ENCODE measurements around the gene TMEM190. TPM values are rescaled to one million over a fixed set of nuclear protein-coding genes. Genes with fewer than 3 reads are reported as not detected.

Gene TMEM190
- total RNA-seq = not detected in 2 replicates

DNA sequence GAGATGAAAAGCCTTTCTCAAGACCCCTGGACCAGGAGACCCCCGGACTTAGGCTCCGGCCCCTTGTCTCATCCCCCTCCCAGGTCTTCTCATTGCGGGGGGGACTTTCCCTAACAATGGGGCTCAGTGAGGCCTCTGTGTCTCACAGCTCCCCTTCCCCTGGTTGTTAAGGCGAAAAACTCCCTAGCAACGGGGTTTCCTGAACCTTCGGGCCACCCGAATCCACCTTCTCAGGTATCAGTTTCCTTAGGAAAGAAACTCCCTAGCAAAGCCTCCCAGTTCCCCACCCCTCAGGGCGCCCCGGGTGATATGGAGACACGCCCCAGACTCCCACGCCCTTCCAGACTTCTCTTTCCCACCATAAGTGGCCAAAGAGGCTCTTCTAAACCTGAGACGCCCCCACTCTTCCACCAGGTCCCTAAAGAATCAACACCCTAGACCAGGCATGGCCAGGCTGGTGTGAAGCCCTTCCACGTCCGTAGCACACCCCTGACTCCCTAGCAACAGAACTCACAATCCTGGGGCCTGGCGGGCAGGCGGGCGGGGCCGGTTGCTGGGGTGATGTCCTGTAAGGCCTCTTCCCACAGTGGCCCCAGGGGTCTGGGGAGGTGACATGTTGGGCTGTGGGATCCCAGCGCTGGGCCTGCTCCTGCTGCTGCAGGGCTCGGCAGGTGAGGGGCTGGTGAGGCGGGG, at the start of gene TMEM190:
Gene TMEM190, plus strand, starts transcription at position 586 of the 693 bp plus-strand sequence. Its CDS starts 28 bp downstream, at position 614.

DNA sequence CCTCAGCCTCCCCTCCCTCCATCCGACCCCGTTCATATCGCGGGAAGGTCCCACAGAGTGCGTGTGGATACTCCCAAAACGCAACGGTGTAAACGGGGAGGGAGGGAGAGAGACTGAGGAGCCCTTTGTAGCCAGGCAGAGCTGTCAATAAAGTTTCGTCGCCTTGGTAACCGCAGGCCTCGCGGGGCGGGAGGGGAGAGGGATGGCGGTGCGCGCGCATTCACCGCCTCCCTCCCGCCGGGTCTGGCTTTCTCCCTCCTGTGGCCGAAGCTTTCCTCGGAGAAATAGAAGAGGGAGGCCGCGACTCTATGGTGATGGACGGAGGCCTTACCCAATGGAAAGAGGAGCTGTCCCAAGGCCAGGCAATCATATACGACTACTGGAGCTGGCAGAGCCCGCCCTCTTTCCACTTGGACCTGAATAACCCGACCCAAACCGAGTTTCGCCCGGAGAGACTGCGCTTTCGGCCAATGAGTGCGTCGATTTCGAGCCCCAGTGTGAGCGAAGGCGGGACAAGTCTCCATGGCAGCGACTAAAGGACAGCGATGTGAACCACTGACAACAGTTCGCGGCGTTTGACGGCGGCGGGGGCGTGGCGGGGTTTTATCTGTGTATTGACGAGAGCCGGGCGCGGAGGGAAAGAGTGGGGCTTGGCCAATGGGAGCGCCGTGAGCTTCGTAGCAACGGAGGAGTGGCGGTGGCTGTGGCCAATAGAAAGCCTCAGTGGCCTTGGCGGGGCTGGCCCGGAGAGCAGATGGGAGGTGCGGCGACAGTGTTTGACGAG, 37.3 kb upstream of the TMEM190 start, which contains the start of gene KMT5C:
Gene KMT5C, plus strand, starts transcription at position 772 of the 784 bp plus-strand sequence. CDS start 2,061 bp downstream, outside the sequence.

DNA sequence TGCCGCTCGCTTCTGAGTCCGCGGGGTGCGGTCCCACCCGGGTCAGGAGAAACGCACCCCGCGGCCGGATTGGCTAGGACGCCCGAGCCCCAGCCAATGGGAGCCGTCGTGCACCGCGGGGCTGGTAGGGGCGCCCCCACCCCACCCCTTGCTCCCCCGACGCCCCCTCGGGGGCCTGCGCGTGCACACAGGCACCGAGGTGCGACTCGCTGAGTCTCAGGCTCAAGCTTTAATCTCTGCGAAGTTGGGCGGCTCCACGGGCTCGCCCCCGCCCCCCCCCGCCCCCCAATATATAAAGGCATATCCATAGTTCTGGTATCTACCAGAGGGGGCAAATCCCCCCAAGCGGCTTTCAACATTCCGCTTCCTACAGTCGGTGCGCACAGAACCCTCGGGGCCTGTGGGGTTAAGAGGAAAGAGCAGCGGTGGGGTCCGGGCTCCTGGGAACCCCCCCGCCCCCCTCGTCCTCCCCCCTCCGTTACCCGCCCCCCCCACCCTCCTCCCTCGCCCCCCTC, 21.9 kb upstream of the TMEM190 start, which contains the start of gene COX6B2:
Gene COX6B2, minus strand, starts transcription at position 22 of the 515 bp plus-strand sequence. CDS start 198 bp downstream, outside the sequence.

DNA sequence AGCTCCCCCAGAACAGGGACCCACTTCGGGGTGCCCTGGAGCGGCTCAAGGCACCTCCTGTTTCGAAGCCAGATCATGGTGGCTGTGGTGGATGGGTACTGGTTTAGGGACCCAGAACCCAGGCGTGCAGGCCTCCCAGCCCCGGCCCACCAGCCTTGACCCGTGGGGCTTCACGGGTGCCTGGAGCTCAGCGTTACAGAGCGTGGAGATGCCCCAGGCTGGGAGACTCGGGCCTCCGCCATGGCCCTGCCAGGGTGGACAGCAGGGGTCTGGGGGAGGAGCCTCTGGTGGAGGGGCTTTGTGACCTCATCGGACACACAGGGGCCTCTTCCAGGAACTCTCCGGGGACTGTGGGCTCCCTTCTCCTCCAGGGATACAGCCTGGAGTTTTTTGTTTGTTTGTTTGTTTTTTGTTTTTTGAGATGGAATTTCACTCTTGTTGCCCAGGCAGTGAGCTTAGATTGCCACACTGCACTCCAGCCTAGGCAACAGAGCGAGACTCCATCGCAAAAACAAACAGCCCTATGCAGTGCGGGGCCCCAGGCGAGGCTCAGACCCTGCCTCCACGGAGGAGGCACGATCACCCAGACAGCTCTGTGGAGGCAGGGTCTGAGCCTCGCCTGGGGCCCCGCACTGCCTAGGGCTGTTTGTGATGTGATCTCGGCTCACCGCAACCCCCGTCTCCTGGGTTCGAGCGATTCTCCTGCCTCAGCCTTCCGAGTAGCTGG, 13.5 kb upstream of the TMEM190 start, which contains the start of gene GARIN5B:
Gene GARIN5B, minus strand, starts transcription at position 271 of the 727 bp plus-strand sequence. Its CDS starts 194 bp downstream, at position 77.

DNA sequence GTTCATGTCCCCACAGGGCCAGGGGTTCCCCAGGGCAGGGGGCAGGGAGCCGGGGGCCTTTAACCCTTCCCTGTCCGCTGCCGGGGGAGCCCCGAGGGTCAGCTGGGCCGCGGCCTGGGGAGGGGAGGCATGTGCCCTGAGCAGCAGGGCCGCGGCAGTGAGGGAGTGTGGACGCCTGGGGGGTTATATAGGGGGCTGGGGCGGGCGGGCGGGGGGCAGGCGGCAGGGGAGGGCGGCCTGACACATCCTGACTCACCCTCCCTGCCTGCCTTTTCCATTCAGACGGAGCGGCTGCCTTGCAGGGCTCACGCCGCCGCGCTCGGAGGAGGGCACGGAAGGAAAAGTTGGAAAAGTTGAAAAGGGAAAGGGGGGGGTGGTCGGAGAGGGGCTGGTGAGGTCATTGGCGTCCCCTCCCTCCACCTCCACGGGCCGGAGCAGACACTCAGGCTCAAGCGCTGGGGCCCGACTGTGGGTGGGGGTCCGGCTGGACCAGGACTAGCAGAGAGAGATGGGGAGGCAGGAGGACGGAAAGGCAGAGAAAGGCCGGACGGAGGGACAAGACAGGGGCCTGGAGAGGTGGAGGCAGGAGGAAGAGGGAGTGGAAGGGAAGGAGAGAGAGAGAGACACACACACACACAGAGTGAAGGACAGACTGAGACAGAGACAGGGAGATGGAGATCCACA, 6.2 kb upstream of the TMEM190 start, which contains the start of gene IL11:
Gene IL11, minus strand, starts transcription at position 159 of the 684 bp plus-strand sequence. Its CDS starts 153 bp downstream, at position 6.

DNA sequence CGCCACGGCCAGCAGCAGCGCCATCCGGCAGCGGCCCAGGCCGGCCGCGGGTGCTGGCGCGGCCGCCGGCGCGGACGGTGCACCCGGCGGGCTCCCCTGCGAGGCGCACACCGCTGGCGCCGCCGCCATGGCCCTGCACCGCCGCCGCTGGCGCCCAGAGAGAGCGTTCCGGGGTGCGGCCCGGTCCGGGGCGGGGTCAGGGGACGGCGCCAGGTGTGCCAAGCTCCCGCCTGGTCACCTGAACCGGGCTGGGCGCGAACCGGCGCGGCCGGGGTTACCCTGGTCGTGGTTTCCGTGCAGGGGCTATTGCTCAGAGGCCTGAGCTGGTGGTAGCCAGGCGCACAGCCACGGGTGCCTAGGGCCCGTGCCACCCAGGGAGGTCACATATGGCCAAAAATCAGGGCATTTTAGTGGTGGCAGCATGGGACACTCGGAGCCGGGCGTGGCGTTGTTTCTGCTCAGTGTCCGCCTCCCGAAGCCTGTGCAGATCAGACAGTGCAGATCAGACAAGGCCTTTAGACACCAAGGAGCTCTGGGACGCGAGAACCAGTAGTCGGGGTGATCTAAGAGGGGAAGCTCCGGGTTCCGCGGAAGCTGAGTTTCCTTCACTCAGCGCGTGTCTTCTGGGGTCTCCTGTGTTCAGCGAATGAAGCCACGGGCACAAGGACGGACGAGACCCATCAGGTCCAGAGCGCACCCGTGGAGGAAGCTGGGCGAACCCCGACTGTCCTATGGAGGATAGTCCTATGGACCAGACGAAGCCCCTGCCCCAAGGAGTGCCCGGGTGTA, 7.7 kb downstream of the TMEM190 start, which contains the start of gene TMEM238:
Gene TMEM238, minus strand, starts transcription at position 162 of the 789 bp plus-strand sequence. Its CDS starts 33 bp downstream, at position 129.

DNA sequence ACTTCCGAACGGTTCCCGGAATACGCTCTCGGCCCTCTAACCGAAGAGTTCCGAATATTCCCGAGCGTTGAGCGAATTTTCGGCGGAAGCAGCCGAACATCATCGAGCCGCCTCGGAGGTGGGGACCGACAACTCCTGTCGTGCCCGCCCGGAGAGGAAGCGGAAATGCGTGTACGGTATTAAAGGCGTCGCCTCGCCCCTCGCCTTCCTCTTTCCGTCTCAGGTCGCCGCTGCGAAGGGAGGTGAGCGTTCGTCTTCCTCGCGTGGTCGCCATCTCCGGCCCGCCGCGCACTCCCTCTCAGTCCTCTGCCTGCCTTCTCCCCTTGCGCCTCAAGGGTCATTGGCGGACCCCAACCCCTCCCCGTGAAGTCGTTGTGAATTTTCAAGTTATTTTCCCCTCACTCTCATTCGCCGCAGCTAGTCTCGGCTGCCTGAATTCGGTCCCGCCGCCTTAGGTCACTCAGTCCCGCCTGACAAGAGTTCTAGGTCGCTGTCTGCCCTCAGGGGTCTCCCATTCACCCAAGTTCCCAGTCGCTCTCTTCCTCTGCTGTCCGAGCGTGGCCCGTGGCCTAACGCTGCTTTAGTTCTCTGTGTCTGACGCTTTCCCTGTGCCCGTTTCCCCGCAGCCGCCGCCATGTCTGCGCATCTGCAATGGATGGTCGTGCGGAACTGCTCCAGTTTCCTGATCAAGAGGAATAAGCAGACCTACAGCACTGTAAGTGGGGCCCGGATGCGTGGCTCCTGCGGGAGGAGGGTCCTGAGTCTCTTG, 9.3 kb downstream of the TMEM190 start, which contains the start of gene RPL28:
Gene RPL28, plus strand, starts transcription at position 209 of the 769 bp plus-strand sequence. Its CDS starts 426 bp downstream, at position 635.

DNA sequence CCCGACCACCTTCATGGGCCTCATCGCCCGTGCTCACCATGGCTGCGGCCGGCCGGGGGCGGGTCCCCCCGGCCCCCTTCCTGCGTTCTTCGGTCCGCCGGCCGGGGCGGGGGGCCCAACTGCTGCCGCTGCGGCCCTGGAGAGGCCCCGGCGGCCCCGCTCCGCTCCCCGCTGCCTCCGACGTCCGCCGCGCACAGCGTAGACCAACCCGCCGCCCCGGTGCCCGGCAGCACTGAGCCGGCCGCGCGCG, 30.8 kb downstream of the TMEM190 start, which contains the start of gene UBE2S:
Gene UBE2S, minus strand, starts transcription at position 239 of the 250 bp plus-strand sequence. Its CDS starts 199 bp downstream, at position 40.

Other genes starting within 250 kb of the TMEM190 start
- not detected in 2 replicates for gene TNNT1, start 227.6 kb upstream of the TMEM190 start, total RNA-seq
- not detected in 2 replicates for gene TNNI3, start 219.1 kb upstream of the TMEM190 start, total RNA-seq
- gene DNAAF3, start 210.2 kb upstream of the TMEM190 start, total RNA-seq = 0.33 and 0.38 TPM in 2 replicates
- not detected in 2 replicates for gene SYT5, start 196.5 kb upstream of the TMEM190 start, total RNA-seq
- gene PTPRH, start 167.3 kb upstream of the TMEM190 start, total RNA-seq = 0.48 and 0.65 TPM in 2 replicates
- 2.0 and 2.4 TPM in 2 replicates for gene TMEM86B, start 148.1 kb upstream of the TMEM190 start, total RNA-seq
- 44.2 and 52.3 TPM in 2 replicates for gene PPP6R1, start 117.8 kb upstream of the TMEM190 start, total RNA-seq
- 30.4 and 37.2 TPM in 2 replicates for gene HSPBP1, start 96.7 kb upstream of the TMEM190 start, total RNA-seq
- 0.29 and 1.3 TPM in 2 replicates for gene BRSK1, start 92.8 kb upstream of the TMEM190 start, total RNA-seq
- not detected in 2 replicates for gene TMEM150B, start 51.5 kb upstream of the TMEM190 start, total RNA-seq
- 5.6 and 9.8 TPM in 2 replicates for gene KMT5C, start 37.0 kb upstream of the TMEM190 start, total RNA-seq
- not detected in 2 replicates for gene COX6B2, start 22.1 kb upstream of the TMEM190 start, total RNA-seq
- gene GARIN5B, start 13.6 kb upstream of the TMEM190 start, total RNA-seq = not detected in 2 replicates
- 0.33 TPM in 1 of 2 replicates, not detected in the other for gene IL11, start 6.4 kb upstream of the TMEM190 start, total RNA-seq
- gene TMEM238, start 7.5 kb downstream of the TMEM190 start, total RNA-seq = 0.33 TPM in 1 of 2 replicates, not detected in the other
- 445 and 511 TPM in 2 replicates for gene RPL28, start 9.1 kb downstream of the TMEM190 start, total RNA-seq
- gene UBE2S, start 31.0 kb downstream of the TMEM190 start, total RNA-seq = 106 and 121 TPM in 2 replicates
- gene SHISA7, start 66.5 kb downstream of the TMEM190 start, total RNA-seq = not detected in 2 replicates
- gene ISOC2, start 84.8 kb downstream of the TMEM190 start, total RNA-seq = 60.9 and 67.6 TPM in 2 replicates
- not detected in 2 replicates for gene C19orf85, start 87.9 kb downstream of the TMEM190 start, total RNA-seq
- gene ZNF628, start 99.8 kb downstream of the TMEM190 start, total RNA-seq = 2.5 and 9.8 TPM in 2 replicates
- gene NAT14, start 108.4 kb downstream of the TMEM190 start, total RNA-seq = 10.7 and 15.7 TPM in 2 replicates
- 0.33 and 0.57 TPM in 2 replicates for gene SSC5D, start 111.6 kb downstream of the TMEM190 start, total RNA-seq
- gene SBK2, start 160.3 kb downstream of the TMEM190 start, total RNA-seq = not detected in 2 replicates
- gene SBK3, start 168.7 kb downstream of the TMEM190 start, total RNA-seq = under 0.01 and 0.10 TPM in 2 replicates
- 5.1 and 11.8 TPM in 2 replicates for gene ZNF579, start 204.0 kb downstream of the TMEM190 start, total RNA-seq
- gene FIZ1, start 222.7 kb downstream of the TMEM190 start, total RNA-seq = 3.9 and 4.9 TPM in 2 replicates
- gene ZNF524, start 223.5 kb downstream of the TMEM190 start, total RNA-seq = 11.9 and 13.7 TPM in 2 replicates
- 1.2 and 2.0 TPM in 2 replicates for gene ZNF865, start 228.8 kb downstream of the TMEM190 start, total RNA-seq
- gene ZNF784, start 247.7 kb downstream of the TMEM190 start, total RNA-seq = 4.5 and 6.5 TPM in 2 replicates